ACC112 (cell line): ENCODE measurements around the gene TBC1D17.

ENCODE experiments used
- H2AFZ ChIP-seq: fragments of 200-600 bp; sonication (generic); one replicate; pipeline ENCODE4 v1.6.0; 2017; ENCODE audit warnings: antibody characterized with exemption, low read length; ENCODE audit not compliant: unreplicated experiment
- H3K27ac ChIP-seq: fragments of 200-600 bp; sonication (generic); 2 replicates; pipeline ENCODE4 v1.5.1; 2014; ENCODE audit warnings: low read depth, mild to moderate bottlenecking, antibody characterized with exemption, low read length, moderate library complexity
- H3K27me3 ChIP-seq: fragments of 200-600 bp; sonication (generic); 2 replicates; pipeline ENCODE4 v1.6.1; 2014; ENCODE audit warnings: mild to moderate bottlenecking, antibody characterized with exemption, low read length, moderate library complexity, mixed read lengths; ENCODE audit not compliant: insufficient read depth
- H3K36me3 ChIP-seq: fragments of 200-600 bp; sonication (generic); 2 replicates; pipeline ENCODE4 v1.6.1; 2016; ENCODE audit warnings: mild to moderate bottlenecking, antibody characterized with exemption, low read length, moderate library complexity, mixed read lengths; ENCODE audit not compliant: insufficient read depth
- H3K4me1 ChIP-seq: fragments of 200-600 bp; sonication (generic); one replicate; pipeline ENCODE4 v1.6.1; 2016; ENCODE audit warnings: low read length, mixed read lengths; ENCODE audit not compliant: insufficient read depth, unreplicated experiment, control insufficient read depth
- H3K4me3 ChIP-seq: fragments of 200-600 bp; sonication (generic); 2 replicates; pipeline ENCODE4 v1.5.1; 2014; ENCODE audit warnings: mild to moderate bottlenecking, low read depth, low read length
- H3K79me2 ChIP-seq: fragments of 200-600 bp; sonication (generic); one replicate; pipeline ENCODE4 v1.6.0; 2016; ENCODE audit warnings: low read length; ENCODE audit not compliant: control insufficient read depth, unreplicated experiment, insufficient read depth

Gene TBC1D17

DNA sequence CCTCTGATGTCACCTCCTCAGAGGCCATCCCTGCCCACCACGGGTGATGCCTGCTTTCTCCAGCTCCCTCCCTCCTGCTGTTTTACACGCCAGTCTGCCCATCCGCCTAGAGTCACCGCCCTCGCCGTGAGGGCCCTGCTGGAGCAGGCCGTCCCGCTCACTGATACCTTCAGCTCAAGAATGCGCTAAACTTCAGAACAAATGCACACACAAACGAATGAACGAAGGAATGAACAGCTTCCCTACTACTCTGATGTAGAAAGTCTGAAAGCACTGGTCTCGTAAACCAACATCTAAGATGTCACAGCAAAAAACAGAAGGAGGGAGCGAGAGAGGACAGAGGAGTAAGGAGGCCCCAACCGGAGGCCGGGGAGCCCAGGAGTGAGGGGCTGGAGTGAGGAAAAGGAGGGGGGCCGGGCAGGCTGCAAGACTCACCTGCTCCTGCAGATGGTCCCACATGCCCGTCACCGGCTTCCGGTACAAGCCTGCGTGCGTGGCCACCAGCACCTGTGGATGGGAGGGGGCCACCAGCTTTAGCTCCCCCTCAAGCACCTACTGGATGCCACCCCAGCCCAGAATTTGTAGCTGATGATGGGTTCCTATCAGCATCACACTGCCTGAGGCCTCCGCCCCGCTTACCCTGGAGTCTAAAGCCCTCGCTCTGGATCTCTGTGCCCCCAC lies 14.1 kb upstream of the TBC1D17 start:
- H3K4me3 ChIP-seq: no peak overlapping the region
- H3K27ac ChIP-seq: no peak overlapping the region
- no peak overlapping the region for H2AFZ ChIP-seq
- peaks cover 20% of the 10 kb centered on the region for H3K79me2 ChIP-seq
- H3K36me3 ChIP-seq: no peaks in the 10 kb centered on the region
- H3K4me1 ChIP-seq: peaks cover 24% of the 10 kb centered on the region
- no peaks in the 10 kb centered on the region for H3K27me3 ChIP-seq

DNA sequence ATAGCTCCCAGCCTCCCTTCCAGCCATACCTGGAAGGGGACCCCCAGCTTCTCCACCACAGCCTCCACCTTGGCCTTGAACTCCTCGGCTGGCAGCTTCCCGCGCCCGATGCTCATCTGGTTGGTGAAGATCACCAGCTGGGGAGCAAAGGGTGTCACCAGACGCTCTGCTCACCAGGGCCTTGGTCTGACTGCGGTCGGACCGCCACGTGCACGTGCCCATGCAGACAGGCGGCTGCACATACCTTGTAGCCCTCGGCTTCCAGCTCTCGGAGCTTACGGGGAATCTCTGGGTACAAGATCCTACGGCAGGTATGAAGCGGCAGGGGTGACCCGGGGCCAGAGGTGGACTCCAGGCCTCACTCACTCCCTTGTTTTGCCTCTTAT lies 13.6 kb upstream of the TBC1D17 start:
- Histone ChIP-seq H3K79me2 (peaks cover 20% of the 10 kb centered on the region), H2AFZ (no peak overlapping the region), H3K27ac (no peak overlapping the region), H3K4me1 (peaks cover 21% of the 10 kb centered on the region), H3K4me3 (no peak overlapping the region), H3K27me3 (no peaks in the 10 kb centered on the region), H3K36me3 (no peaks in the 10 kb centered on the region)

DNA sequence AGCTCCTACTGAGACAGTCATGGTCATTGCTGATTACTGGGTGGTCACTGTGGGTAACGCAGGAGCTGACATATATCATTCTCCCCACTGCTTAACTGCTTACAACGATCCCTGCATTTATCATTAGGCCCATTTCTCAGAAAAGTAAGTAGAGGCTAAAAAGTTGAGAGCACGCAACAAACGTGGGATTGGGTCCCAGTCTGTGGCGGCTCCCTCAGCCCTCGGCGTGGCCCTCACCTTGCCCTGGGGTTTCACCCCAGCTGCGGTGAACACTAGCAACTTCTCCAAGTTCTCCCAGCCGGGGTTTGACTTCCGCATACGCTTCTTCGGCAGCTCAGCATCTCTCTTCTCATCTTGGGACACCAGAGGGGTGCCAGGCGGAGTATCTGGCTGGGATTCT lies 12.6 kb upstream of the TBC1D17 start:
- H3K4me3 ChIP-seq: no peak overlapping the region; the same call in 1 of the 2 replicates
- no peaks in the 10 kb centered on the region for H3K36me3 ChIP-seq
- H3K79me2 ChIP-seq: peaks cover 20% of the 10 kb centered on the region
- no peaks in the 10 kb centered on the region for H3K27me3 ChIP-seq
- no peak overlapping the region for H3K27ac ChIP-seq
- peaks cover 16% of the 10 kb centered on the region for H3K4me1 ChIP-seq
- no peak overlapping the region for H2AFZ ChIP-seq

DNA sequence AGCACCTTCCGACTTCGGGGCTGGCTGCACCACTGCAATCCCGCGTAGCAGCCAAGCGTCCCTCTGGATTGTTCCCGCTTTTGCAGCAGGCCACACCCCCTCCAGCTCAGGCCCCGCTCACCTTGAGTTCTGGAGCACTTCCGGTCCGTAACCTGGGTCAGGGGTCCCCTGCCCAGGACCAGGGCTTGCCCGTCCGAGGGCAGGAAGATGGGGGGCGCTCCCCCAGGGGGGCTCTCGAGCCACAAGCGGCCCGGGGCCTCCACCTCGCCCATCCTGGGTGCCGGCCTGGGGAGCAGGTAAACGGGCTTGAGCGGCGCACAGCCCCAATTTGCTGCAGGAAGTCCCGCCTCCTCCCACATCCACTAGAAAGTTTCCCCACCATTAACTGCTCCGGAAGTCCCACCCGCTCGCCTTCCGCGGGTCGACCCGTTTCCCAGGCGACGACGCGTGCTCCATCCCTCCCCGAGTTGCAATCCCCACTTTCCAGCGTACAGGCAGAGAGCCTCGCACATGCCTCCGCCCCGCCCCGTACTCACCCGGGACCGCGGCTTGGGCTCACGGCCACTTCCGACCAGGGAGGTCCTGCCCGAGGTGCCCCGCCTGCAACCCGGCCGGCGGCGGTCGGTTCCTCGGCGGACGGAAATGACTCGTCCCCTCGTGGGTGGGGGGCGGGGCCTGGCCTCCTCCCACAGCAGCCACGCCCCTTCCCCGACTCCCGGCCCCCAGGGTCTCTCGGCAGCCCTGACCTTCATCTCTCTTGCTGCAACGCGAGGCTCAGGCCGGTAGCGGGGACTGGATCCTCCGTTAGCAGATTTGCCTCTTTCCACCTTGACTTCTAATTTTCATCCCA lies 10.3 kb upstream of the TBC1D17 start, which contains the start of gene PNKP:
TSS of gene PNKP (minus strand) at position 644 of the 850 bp plus-strand sequence. CDS start at position 272, 372 bp downstream.
- Histone ChIP-seq H3K4me1 (peaks cover 22% of the 10 kb centered on the region), H3K36me3 (no peaks in the 10 kb centered on the region), H3K27me3 (no peaks in the 10 kb centered on the region), H2AFZ (peak within 1 kb of the TSS; percentile 81), H3K4me3 (peak within 1 kb of the TSS; percentile 99), H3K79me2 (peaks cover 20% of the 10 kb centered on the region), H3K27ac (peak within 1 kb of the TSS; percentile 96)

DNA sequence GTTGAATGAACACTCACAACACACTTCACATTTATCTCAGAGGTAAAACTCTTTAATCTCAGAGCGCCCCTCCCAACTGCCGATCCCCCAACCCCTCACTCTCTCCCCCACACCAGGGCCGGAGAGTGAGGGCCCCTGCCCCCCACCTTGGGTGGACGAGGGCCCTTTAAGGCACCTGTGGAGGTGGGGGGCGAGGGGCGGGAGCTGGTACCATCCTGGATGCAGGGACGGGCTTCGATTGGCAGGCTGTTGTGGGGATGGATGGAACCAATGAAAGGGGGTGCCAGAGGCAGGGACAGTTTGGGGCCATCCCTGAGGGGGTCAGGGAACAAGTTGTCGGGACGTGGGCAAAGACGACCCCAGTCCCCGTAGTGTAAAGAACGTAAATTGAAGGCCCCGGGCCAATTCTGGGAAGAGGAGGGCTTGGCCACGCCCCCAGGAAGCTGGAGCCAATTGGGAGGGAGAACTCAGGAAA lies 8.5 kb upstream of the TBC1D17 start:
- no peaks in the 10 kb centered on the region for H3K36me3 ChIP-seq
- no peak overlapping the region for H2AFZ ChIP-seq
- H3K4me1 ChIP-seq: peaks cover 22% of the 10 kb centered on the region
- peak overlapping the region; percentile 73 for H3K4me3 ChIP-seq
- peak overlapping the region; percentile 37 for H3K27ac ChIP-seq
- H3K79me2 ChIP-seq: peaks cover 20% of the 10 kb centered on the region
- H3K27me3 ChIP-seq: no peaks in the 10 kb centered on the region

DNA sequence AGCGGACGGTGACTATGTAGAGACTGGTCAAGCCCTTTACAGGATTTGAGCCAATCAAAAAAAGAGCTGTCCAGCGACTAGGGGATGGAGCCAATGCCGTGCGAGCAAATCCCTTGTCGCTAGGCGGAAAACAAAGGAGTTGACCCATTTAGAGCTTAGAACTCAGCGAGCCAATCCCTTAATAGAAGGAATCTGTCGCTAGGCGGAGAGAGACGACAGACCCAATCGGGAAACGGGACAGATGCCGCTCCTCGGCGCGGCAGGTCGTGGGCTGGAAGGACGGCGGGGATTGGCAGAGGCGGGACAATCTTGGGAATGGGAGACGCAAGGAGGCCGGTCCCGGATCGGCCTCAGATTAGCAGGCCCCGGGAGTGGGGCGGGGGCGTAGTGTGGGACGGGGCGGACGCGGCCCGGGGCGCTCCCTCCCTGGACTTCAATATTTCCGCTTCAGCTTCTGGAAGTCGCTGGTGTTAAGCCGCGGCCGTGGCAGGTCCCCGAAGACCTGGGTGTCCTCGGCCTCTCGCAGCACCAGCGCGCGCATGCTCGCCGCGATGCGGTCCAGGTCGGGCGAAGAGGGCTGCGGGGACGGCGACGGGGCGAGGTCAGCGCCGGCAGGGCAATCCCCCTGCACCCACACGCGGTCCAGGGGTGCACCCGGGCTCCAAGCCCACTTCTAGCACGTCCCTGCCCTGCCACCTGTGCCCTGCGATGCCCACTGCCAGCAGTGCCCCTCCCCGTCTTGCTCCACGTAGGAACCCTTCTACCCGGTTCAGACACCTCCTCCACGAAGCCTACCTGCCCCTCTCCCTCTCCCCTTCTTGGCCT lies 7.8 kb upstream of the TBC1D17 start:
- Histone ChIP-seq H3K4me3 (peak overlapping the region; percentile 75), H3K79me2 (peaks cover 19% of the 10 kb centered on the region), H3K27ac (peak overlapping the region; percentile 38), H3K27me3 (no peaks in the 10 kb centered on the region), H2AFZ (no peak overlapping the region), H3K36me3 (no peaks in the 10 kb centered on the region), H3K4me1 (peaks cover 22% of the 10 kb centered on the region)

DNA sequence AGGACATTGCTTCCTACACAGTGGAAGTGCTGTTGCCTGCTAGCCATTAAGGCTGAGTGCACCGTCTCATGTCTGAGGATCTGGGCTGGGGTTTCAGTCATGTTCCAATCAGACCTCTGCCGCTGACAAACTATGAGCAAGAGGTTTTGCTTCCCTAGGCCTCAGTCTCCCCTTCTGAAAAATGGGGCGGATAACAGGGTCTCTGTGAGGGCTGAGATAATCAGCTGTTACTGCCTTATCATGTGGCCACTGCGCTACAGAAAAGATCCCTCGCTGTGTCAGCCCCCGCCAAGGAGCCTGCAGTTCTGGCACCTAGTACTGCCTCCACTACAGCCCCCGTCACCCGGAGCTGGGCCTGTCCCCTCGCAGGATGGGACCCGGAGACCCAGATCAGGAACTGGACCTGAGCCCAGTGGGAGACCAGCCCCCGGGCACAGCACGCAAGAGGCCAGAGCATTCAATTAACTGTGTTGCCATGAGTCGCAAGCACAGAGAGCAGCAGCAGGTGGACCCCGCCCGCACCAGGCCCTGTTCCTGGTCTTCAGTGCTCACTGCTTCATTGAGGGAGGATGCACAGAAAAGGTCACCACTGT lies 7.1 kb upstream of the TBC1D17 start:
- Histone ChIP-seq H3K27ac (no peak overlapping the region), H3K79me2 (peaks cover 18% of the 10 kb centered on the region), H2AFZ (no peak overlapping the region)

DNA sequence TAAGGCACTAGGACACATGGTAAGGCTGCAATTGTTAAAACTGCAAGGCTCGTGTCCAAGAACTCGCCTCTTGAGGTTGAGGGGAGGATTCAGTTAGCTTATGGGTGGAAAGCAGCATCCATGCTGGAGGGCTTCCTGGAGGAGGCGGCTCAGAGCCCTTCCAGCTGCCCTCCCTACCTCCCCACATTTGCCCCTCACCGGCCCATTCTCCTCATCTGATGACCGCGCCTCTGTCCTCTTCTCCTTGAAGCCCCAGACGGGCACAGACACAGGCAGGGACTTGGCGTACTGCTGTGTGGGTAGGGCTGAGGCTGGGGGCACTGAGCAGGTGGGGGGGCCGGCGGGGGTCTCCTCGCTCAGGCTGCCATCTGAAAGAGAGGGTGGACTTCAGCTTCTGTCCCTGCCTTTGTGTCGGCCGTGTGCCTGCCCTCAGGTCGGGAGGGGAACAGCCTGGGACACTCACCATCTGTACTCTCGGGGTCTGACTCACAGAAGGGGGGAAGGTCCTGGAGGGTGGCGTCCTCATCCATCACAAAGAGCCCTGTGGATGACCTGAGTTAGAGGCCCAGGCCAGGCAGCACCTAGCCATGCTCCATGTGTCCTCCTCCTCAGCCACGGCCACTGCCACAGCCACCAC lies 6.0 kb upstream of the TBC1D17 start:
- H3K4me1 ChIP-seq: peaks cover 23% of the 10 kb centered on the region
- H3K36me3 ChIP-seq: no peaks in the 10 kb centered on the region
- no peak overlapping the region for H2AFZ ChIP-seq
- no peak overlapping the region for H3K27ac ChIP-seq
- peaks cover 22% of the 10 kb centered on the region for H3K79me2 ChIP-seq
- H3K27me3 ChIP-seq: no peaks in the 10 kb centered on the region
- H3K4me3 ChIP-seq: no peak overlapping the region

More for the DNA sequence above, 7.1 kb upstream of the TBC1D17 start:
- Histone ChIP-seq H3K4me1 (peaks cover 28% of the 10 kb centered on the region), H3K36me3 (no peaks in the 10 kb centered on the region), H3K27me3 (no peaks in the 10 kb centered on the region), H3K4me3 (peak overlapping the region; percentile 75)

DNA sequence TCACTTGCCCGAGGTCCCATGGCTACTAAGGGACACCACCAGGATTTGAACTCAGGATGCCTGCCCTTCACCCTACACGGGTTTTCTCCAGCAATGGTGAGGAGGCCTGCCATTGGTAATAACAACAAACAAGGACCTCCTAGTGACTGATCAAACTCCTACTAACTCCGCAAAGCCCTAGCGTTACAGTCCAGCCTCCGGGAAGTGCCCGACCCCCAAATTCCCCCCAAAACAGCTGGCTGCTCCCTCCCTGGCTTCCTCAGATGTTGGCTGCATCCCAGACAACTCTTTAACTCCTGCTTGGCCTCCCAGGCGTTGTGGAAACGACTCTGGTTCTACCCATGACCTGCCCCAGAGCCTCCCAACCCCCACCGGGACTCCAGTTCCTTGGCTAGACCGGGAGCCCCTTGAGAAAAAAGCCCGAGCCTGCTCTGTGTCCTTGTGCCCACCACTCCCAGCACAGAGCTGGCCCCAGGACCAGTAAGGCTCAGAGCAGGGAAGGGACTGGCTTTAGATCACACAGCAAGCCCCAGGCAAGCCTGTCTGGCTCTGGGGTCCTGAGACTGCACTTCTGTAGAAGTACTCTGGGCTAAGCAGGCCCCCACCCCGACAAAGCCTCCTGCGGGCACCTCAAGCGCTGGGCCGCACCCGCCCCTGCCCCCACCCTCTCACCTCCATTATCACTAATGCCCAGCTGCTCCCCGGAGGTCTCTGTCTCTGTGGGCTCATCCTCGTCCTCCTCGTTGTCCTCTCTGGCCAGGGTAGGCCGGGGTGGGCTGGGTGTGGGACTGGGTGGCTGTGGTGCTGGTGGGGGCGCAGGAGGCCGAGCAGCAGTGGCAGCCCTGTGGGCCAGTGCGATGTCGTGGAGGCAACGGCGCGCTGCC lies 5.0 kb upstream of the TBC1D17 start:
- peaks cover 19% of the 10 kb centered on the region for H3K79me2 ChIP-seq
- H3K27ac ChIP-seq: no peak overlapping the region

More for the DNA sequence above, 5.0 kb upstream of the TBC1D17 start:
- H3K4me3 ChIP-seq: no peak overlapping the region
- peaks cover 23% of the 10 kb centered on the region for H3K4me1 ChIP-seq
- H3K27me3 ChIP-seq: no peaks in the 10 kb centered on the region
- H3K36me3 ChIP-seq: no peaks in the 10 kb centered on the region
- H2AFZ ChIP-seq: no peak overlapping the region
